HG03354 (cell line): ENCODE measurements around the gene ATP5F1D.

Experiments
- ATAC-seq: cut with Tn5 transposase; IDR thresholded peaks from one replicate; pipeline ENCODE4 v1.9.1; 2021; ENCODE audit warnings: mild to moderate bottlenecking; ENCODE audit not compliant: unreplicated experiment, poor library complexity, severe bottlenecking

Gene ATP5F1D

GRCh38 chr19:1220477-1220930 lies 21.0 kb upstream of the ATP5F1D start:
- no peak for ATAC-seq

GRCh38 chr19:1220976-1221903 lies 20.3 kb upstream of the ATP5F1D start:
- no peak for ATAC-seq

- no peak for ATAC-seq
Observed at GRCh38 chr19:1221904-1222255, 19.7 kb upstream of the ATP5F1D start.

- ATAC-seq, result no peak
Observed at GRCh38 chr19:1222394-1222793, 19.2 kb upstream of the ATP5F1D start.

GRCh38 chr19:1223018-1223855 lies 18.3 kb upstream of the ATP5F1D start:
- no peak for ATAC-seq

- ATAC-seq, result no peak
Observed at GRCh38 chr19:1224047-1224825, 17.3 kb upstream of the ATP5F1D start.

- ATAC-seq, result no peak
Observed at GRCh38 chr19:1224847-1225246, 16.7 kb upstream of the ATP5F1D start.

GRCh38 chr19:1225440-1226226 lies 15.9 kb upstream of the ATP5F1D start:
- no peak for ATAC-seq

GRCh38 chr19:1226227-1226518 lies 15.4 kb upstream of the ATP5F1D start:
- no peak for ATAC-seq

- ATAC-seq, result no peak
Observed at GRCh38 chr19:1226522-1227303, 14.8 kb upstream of the ATP5F1D start.

GRCh38 chr19:1227304-1228054 lies 14.1 kb upstream of the ATP5F1D start:
- ATAC-seq, result no peak

GRCh38 chr19:1228161-1228957 lies 13.2 kb upstream of the ATP5F1D start:
- ATAC-seq, result no peak

GRCh38 chr19:1229056-1229923 lies 12.3 kb upstream of the ATP5F1D start:
- no peak for ATAC-seq

GRCh38 chr19:1229924-1230782 lies 11.4 kb upstream of the ATP5F1D start:
- no peak for ATAC-seq

GRCh38 chr19:1230783-1231489 lies 10.6 kb upstream of the ATP5F1D start:
- no peak for ATAC-seq
